Prostate gland (tissue), 2 donors: Measurements from ENCODE around the gene CLMP.

Source experiments
- CTCF ChIP-seq, 4 experiments: fragments of 200-600 bp in 2 of 4; fragments of 450-650 bp in 2 of 4; sonication (generic) in 2 of 4; IDR thresholded peaks; 1 replicate in 3 of 4; 2 replicates in 1 of 4; pipeline ENCODE4 v1.5.1; 2016 to 2019; ENCODE audit warnings: antibody characterized with exemption in 4 of 4, mild to moderate bottlenecking in 2 of 4, moderate library complexity in 2 of 4
- POLR2A ChIP-seq: fragments of 450-650 bp; IDR thresholded peaks from one replicate; pipeline ENCODE4 v1.6.1; 2016; ENCODE audit warnings: antibody characterized with exemption, mild to moderate bottlenecking
- POLR2AphosphoS5 ChIP-seq: sonication (generic); formaldehyde crosslinking; IDR thresholded peaks from one replicate; pipeline ENCODE4 v1.6.1; 2017; ENCODE audit warnings: antibody characterized with exemption

- TF ChIP-seq CTCF (IDR thresholded peaks at IDR 0.05) (no peak), POLR2AphosphoS5 (no peak), POLR2A (no peak)
These were observed 109.6 kb downstream of the CLMP start for GRCh38 chr11:123085497-123085896.
